Measurements from ENCODE around the gene ATF6B.

Gene ATF6B

GRCh38 chr6:32127717-32128592 is at the start of gene ATF6B:
ATF6B (minus strand) TSS chr6:32128246; CDS start chr6:32128207, 39 bp downstream.
- H3K4me3 ChIP-seq (ENCODE audit: low read depth, low read length), result peak within 1 kb of the TSS; percentile 92

GRCh38 chr6:32177183-32177787 is 49.2 kb upstream of the ATF6B start:
- peak overlapping the region; percentile 77 for H3K4me3 ChIP-seq (ENCODE audit: low read depth, low read length)

GRCh38 chr6:32176476-32177182 is 48.6 kb upstream of the ATF6B start:
- H3K4me3 ChIP-seq (ENCODE audit: low read depth, low read length), result peak overlapping the region; percentile 77

GRCh38 chr6:32175711-32176475 is 47.8 kb upstream of the ATF6B start, which contains the start of gene AGPAT1:
AGPAT1 (minus strand) TSS chr6:32176084; CDS start chr6:32171496, 4,588 bp downstream.
- peak within 1 kb of the TSS; percentile 77 for H3K4me3 ChIP-seq (ENCODE audit: low read depth, low read length)

- peak overlapping the region; percentile 77 for H3K4me3 ChIP-seq (ENCODE audit: low read depth, low read length)
Measured at GRCh38 chr6:32175322-32175710, 47.3 kb upstream of the ATF6B start.

- H3K4me3 ChIP-seq (ENCODE audit: low read depth, low read length), result no peak overlapping the region
Measured at GRCh38 chr6:32174416-32174815, 46.4 kb upstream of the ATF6B start.

GRCh38 chr6:32173051-32173727 is 45.1 kb upstream of the ATF6B start:
- no peak overlapping the region for H3K4me3 ChIP-seq (ENCODE audit: low read depth, low read length)

GRCh38 chr6:32171234-32171633 is 43.2 kb upstream of the ATF6B start:
- no peak overlapping the region for H3K4me3 ChIP-seq (ENCODE audit: low read depth, low read length)

GRCh38 chr6:32170294-32170693 is 42.2 kb upstream of the ATF6B start:
- H3K4me3 ChIP-seq (ENCODE audit: low read depth, low read length), result no peak overlapping the region

GRCh38 chr6:32168807-32169591 is 41.0 kb upstream of the ATF6B start:
- no peak overlapping the region for H3K4me3 ChIP-seq (ENCODE audit: low read depth, low read length)

GRCh38 chr6:32168350-32168749 is 40.3 kb upstream of the ATF6B start:
- H3K4me3 ChIP-seq (ENCODE audit: low read depth, low read length), result no peak overlapping the region

GRCh38 chr6:32167761-32168262 is 39.8 kb upstream of the ATF6B start:
- no peak overlapping the region for H3K4me3 ChIP-seq (ENCODE audit: low read depth, low read length)

- H3K4me3 ChIP-seq (ENCODE audit: low read depth, low read length), result no peak overlapping the region
Measured at GRCh38 chr6:32167154-32167760, 39.2 kb upstream of the ATF6B start.

GRCh38 chr6:32166411-32167061 is 38.5 kb upstream of the ATF6B start:
- H3K4me3 ChIP-seq (ENCODE audit: low read depth, low read length), result no peak overlapping the region

GRCh38 chr6:32164295-32164694 is 36.2 kb upstream of the ATF6B start, which contains the start of gene EGFL8:
EGFL8 (plus strand) TSS chr6:32164595; CDS start chr6:32166166, 1,571 bp downstream.
- no peak within 1 kb of the TSS for H3K4me3 ChIP-seq (ENCODE audit: low read depth, low read length)

GRCh38 chr6:32163559-32164258 is 35.7 kb upstream of the ATF6B start:
- no peak overlapping the region for H3K4me3 ChIP-seq (ENCODE audit: low read depth, low read length)

GRCh38 chr6:32158052-32158451 is 30.0 kb upstream of the ATF6B start:
- H3K4me3 ChIP-seq (ENCODE audit: low read depth, low read length), result no peak overlapping the region

GRCh38 chr6:32156891-32157290 is 28.8 kb upstream of the ATF6B start:
- no peak overlapping the region for H3K4me3 ChIP-seq (ENCODE audit: low read depth, low read length)

Measured in iPS-11a (cell line).